Neural progenitor cell (in vitro differentiated cells): Measurements from ENCODE around the gene CAV3. TPM values are rescaled to one million over a fixed set of nuclear protein-coding genes. Genes with fewer than 3 reads are reported as not detected.

Experiments
- DNase-seq: peaks from one replicate; pipeline ENCODE4 v3.0.0-alpha.2; 2016; ENCODE audit warnings: low spot score
- H2AFZ ChIP-seq: fragments of 200-600 bp; sonication (generic); replicated peaks from 2 replicates; pipeline ENCODE4 v1.6.1; 2016; ENCODE audit warnings: antibody characterized with exemption
- H3F3A ChIP-seq: fragments of 200-600 bp; sonication (generic); 2 replicates; pipeline ENCODE4 v1.6.1; 2016; ENCODE audit warnings: antibody characterized with exemption, low read depth
- H3K27ac ChIP-seq: fragments of 200-600 bp; sonication (generic); 2 replicates; pipeline ENCODE4 v1.5.1; 2016; ENCODE audit warnings: mild to moderate bottlenecking
- H3K27me3 ChIP-seq: fragments of 200-600 bp; sonication (generic); 2 replicates; pipeline ENCODE4 v1.6.1; 2016; ENCODE audit warnings: mild to moderate bottlenecking, moderate library complexity
- H3K36me3 ChIP-seq: fragments of 200-600 bp; sonication (generic); 2 replicates; pipeline ENCODE4 v1.5.1; 2016
- H3K4me1 ChIP-seq: fragments of 200-600 bp; sonication (generic); 2 replicates; pipeline ENCODE4 v1.6.1; 2016; ENCODE audit warnings: mixed run types
- H3K4me2 ChIP-seq: fragments of 200-600 bp; sonication (generic); 2 replicates; pipeline ENCODE4 v1.6.1; 2016
- H3K4me3 ChIP-seq: fragments of 200-600 bp; sonication (generic); 2 replicates; pipeline ENCODE4 v1.5.1; 2016
- H3K79me2 ChIP-seq: fragments of 200-600 bp; sonication (generic); 2 replicates; pipeline ENCODE4 v1.6.1; 2016; ENCODE audit warnings: low read depth
- H3K9ac ChIP-seq: fragments of 200-600 bp; sonication (generic); 2 replicates; pipeline ENCODE4 v1.6.1; 2016
- H3K9me3 ChIP-seq: fragments of 200-600 bp; sonication (generic); 2 replicates; pipeline ENCODE4 v1.5.1; 2016; ENCODE audit warnings: low read depth
- H4K20me1 ChIP-seq: fragments of 200-600 bp; sonication (generic); 2 replicates; pipeline ENCODE4 v1.6.1; 2016; ENCODE audit warnings: low read depth
- H3K27ac Mint-ChIP-seq: 3 replicates; pipeline ENCODE4 v1.8.0; 2021; ENCODE audit warnings: mixed read lengths
- H3K27me3 Mint-ChIP-seq: 2 replicates; pipeline ENCODE4 v1.8.0; 2022; ENCODE audit warnings: low read depth, mild to moderate bottlenecking, inconsistent platforms, moderate library complexity, mixed read lengths; ENCODE audit not compliant: insufficient read depth
- H3K36me3 Mint-ChIP-seq: 3 replicates; pipeline ENCODE4 v1.8.0; 2021; ENCODE audit warnings: mixed read lengths
- H3K4me1 Mint-ChIP-seq: 3 replicates; pipeline ENCODE4 v1.8.0; 2021; ENCODE audit warnings: mixed read lengths
- H3K4me3 Mint-ChIP-seq: 3 replicates; pipeline ENCODE4 v1.8.0; 2021; ENCODE audit warnings: mild to moderate bottlenecking, moderate library complexity, mixed read lengths
- H3K9me3 Mint-ChIP-seq: 3 replicates; pipeline ENCODE4 v1.8.0; 2020; ENCODE audit warnings: mixed read lengths
- CTCF ChIP-seq: fragments of 200-600 bp; sonication (generic); IDR thresholded peaks from 2 replicates; pipeline ENCODE4 v1.5.1; 2017; ENCODE audit warnings: antibody characterized with exemption, mild to moderate bottlenecking
- EZH2 ChIP-seq: fragments of 200-600 bp; sonication (generic); IDR thresholded peaks from 2 replicates; pipeline ENCODE4 v1.6.1; 2017; ENCODE audit warnings: antibody characterized with exemption, mild to moderate bottlenecking, moderate library complexity
- EZH2phosphoT487 ChIP-seq: fragments of 200-600 bp; sonication (generic); IDR thresholded peaks from 2 replicates; pipeline ENCODE4 v1.6.1; 2017; ENCODE audit warnings: antibody characterized with exemption
- total RNA-seq: library from RNA; depleted of rRNA; stranded (reverse); fragments of >200 nt; gene quantifications from 2 replicates; pipeline ENCODE4 v1.2.3, GENCODE V29; 2015; ENCODE audit warnings: low replicate concordance

CAV3 gene
- total RNA-seq, 1 donor from 2014 or later = not detected

- H3K27me3 ChIP-seq = peaks cover 5% of the 10 kb centered on the region
- peaks cover 7% of the 10 kb centered on the region for H3K4me1 ChIP-seq
- no peak overlapping the region for H3K27ac ChIP-seq
- peaks cover 3% of the 10 kb centered on the region for H3K27me3 Mint-ChIP-seq
- H3K9me3 ChIP-seq = no peaks in the 10 kb centered on the region
- no peaks in the 10 kb centered on the region for H3K4me1 Mint-ChIP-seq
- no peaks in the 10 kb centered on the region for H3K36me3 ChIP-seq
- no peak overlapping the region for H3K9ac ChIP-seq
- DNase-seq = no peak
- TF ChIP-seq EZH2 (no peak), EZH2phosphoT487 (no peak), CTCF (no peak)
- H3K4me2 ChIP-seq = no peak overlapping the region
- no peak overlapping the region for H2AFZ ChIP-seq
- H3K4me3 ChIP-seq = no peak overlapping the region
- no peaks in the 10 kb centered on the region for H3F3A ChIP-seq
- H3K27ac Mint-ChIP-seq = no peak overlapping the region
- H3K36me3 Mint-ChIP-seq = no peaks in the 10 kb centered on the region
- H3K4me3 Mint-ChIP-seq = no peak overlapping the region
- H4K20me1 ChIP-seq = no peaks in the 10 kb centered on the region
- no peaks in the 10 kb centered on the region for H3K79me2 ChIP-seq
- H3K9me3 Mint-ChIP-seq = no peaks in the 10 kb centered on the region
Observed at GRCh38 chr3:8775181-8775580, 41.6 kb downstream of the CAV3 start.

- Mint-ChIP-seq H3K9me3 (no peaks in the 10 kb centered on the region), H3K4me3 (no peak overlapping the region), H3K36me3 (no peaks in the 10 kb centered on the region), H3K27ac (no peak overlapping the region), H3K4me1 (no peaks in the 10 kb centered on the region), H3K27me3 (peaks cover 2% of the 10 kb centered on the region)
- Histone ChIP-seq H3K4me1 (peaks cover 7% of the 10 kb centered on the region), H3K27ac (no peak overlapping the region), H3K36me3 (no peaks in the 10 kb centered on the region), H3K4me2 (no peak overlapping the region), H3K4me3 (no peak overlapping the region), H3K79me2 (no peaks in the 10 kb centered on the region), H3F3A (no peaks in the 10 kb centered on the region), H3K9me3 (no peaks in the 10 kb centered on the region), H3K9ac (no peak overlapping the region), H4K20me1 (no peaks in the 10 kb centered on the region), H2AFZ (no peak overlapping the region), H3K27me3 (peaks cover under 1% of the 10 kb centered on the region)
- no peak for DNase-seq
- TF ChIP-seq CTCF = no peak
- TF ChIP-seq EZH2 = no peak
- no peak for TF ChIP-seq EZH2phosphoT487
Observed at GRCh38 chr3:8775602-8776001, 42.0 kb downstream of the CAV3 start.

GRCh38 chr3:8776406-8776805 is 42.8 kb downstream of the CAV3 start:
- Histone ChIP-seq H3K4me1 (peaks cover 7% of the 10 kb centered on the region), H3K36me3 (no peaks in the 10 kb centered on the region), H4K20me1 (no peaks in the 10 kb centered on the region), H3K9ac (no peak overlapping the region), H3K27me3 (no peaks in the 10 kb centered on the region), H3K79me2 (no peaks in the 10 kb centered on the region), H3K9me3 (no peaks in the 10 kb centered on the region), H3K4me3 (no peak overlapping the region), H3F3A (no peaks in the 10 kb centered on the region), H3K4me2 (no peak overlapping the region), H3K27ac (no peak overlapping the region), H2AFZ (no peak overlapping the region)
- Mint-ChIP-seq H3K27me3 (peaks cover 2% of the 10 kb centered on the region), H3K27ac (no peak overlapping the region), H3K9me3 (no peaks in the 10 kb centered on the region), H3K36me3 (no peaks in the 10 kb centered on the region), H3K4me1 (no peaks in the 10 kb centered on the region), H3K4me3 (no peak overlapping the region)
- TF ChIP-seq CTCF (no peak), EZH2phosphoT487 (no peak), EZH2 (no peak)
- DNase-seq = no peak
